K562 (cell line): ENCODE data around the gene MRPS18B. TPM values are rescaled to one million over a fixed set of nuclear protein-coding genes. Genes with fewer than 3 reads are reported as not detected.

ENCODE experiments used
- CEBPZ ChIP-seq: fragments of 150-350 bp; IDR thresholded peaks from 2 replicates; pipeline ENCODE4 v1.6.1; 2014; ENCODE audit warnings: low read depth, mild to moderate bottlenecking, low read length, borderline replicate concordance
- CREBBP ChIP-seq: IDR thresholded peaks from one replicate; pipeline ENCODE4 v1.6.1; 2012; ENCODE audit warnings: low read depth, mild to moderate bottlenecking, control low read depth, inconsistent platforms, low read length
- HOXB6 ChIP-seq: fragments of 250-450 bp; sonication (Bioruptor Pico); IDR thresholded peaks from 2 replicates; pipeline ENCODE4 v1.5.1; 2022; ENCODE audit warnings: mild to moderate bottlenecking, borderline replicate concordance
- MAFF ChIP-seq: IDR thresholded peaks from 2 replicates; pipeline ENCODE4 v1.6.1; 2012; ENCODE audit warnings: low read length, improper control_type of control experiment
- NR3C1 ChIP-seq: sonication (generic); formaldehyde crosslinking; IDR thresholded peaks from 2 replicates; pipeline ENCODE4 v1.8.1; 2022; ENCODE audit warnings: missing genetic modification reagents
- PTBP1 ChIP-seq: fragments of 200-400 bp; formaldehyde crosslinking; IDR thresholded peaks from 2 replicates; pipeline ENCODE4 v1.6.1; 2017; ENCODE audit warnings: low read depth, low read length
- RBFOX2 ChIP-seq: fragments of 200-400 bp; formaldehyde crosslinking; IDR thresholded peaks from 2 replicates; pipeline ENCODE4 v1.6.1; 2017; ENCODE audit warnings: low read depth, mild to moderate bottlenecking, low read length, moderate library complexity
- RFX5 ChIP-seq: IDR thresholded peaks from 2 replicates; pipeline ENCODE4 v1.6.1; 2011; ENCODE audit warnings: low read depth, mild to moderate bottlenecking, improper control_type of control experiment, low read length
- RNF2 ChIP-seq: sonication (generic); IDR thresholded peaks from 2 replicates; pipeline ENCODE4 v1.6.1; 2016
- SRSF9 ChIP-seq: fragments of 200-400 bp; formaldehyde crosslinking; IDR thresholded peaks from 2 replicates; pipeline ENCODE4 v1.6.1; 2017; ENCODE audit warnings: low read depth, low read length, borderline replicate concordance
- TCF15 ChIP-seq: fragments of 250-450 bp; sonication (Bioruptor Pico); IDR thresholded peaks from 2 replicates; pipeline ENCODE4 v1.8.0; 2022; ENCODE audit warnings: moderate library complexity, mild to moderate bottlenecking, inconsistent platforms
- XRCC5 ChIP-seq: fragments of 200-400 bp; formaldehyde crosslinking; IDR thresholded peaks from 2 replicates; pipeline ENCODE4 v1.6.1; 2017; ENCODE audit warnings: low read depth, mild to moderate bottlenecking, low read length
- ZC3H4 ChIP-seq: sonication (generic); formaldehyde crosslinking; IDR thresholded peaks from 2 replicates; pipeline ENCODE4 v1.9.0; 2021; ENCODE audit warnings: missing genetic modification reagents, borderline replicate concordance
- ZNF175 ChIP-seq: fragments of 200-800 bp; sonication (Bioruptor generic); IDR thresholded peaks from 2 replicates; pipeline ENCODE4 v1.6.1; 2016; ENCODE audit warnings: low read depth, mild to moderate bottlenecking, missing genetic modification characterization, missing compliant biosample characterization
- ZNF311 ChIP-seq: fragments of 250-450 bp; sonication (Bioruptor Pico); IDR thresholded peaks from 2 replicates; pipeline ENCODE4 v1.4.0; 2020; ENCODE audit warnings: mild to moderate bottlenecking, moderate library complexity
- ZNF316 ChIP-seq: fragments of 450-650 bp; IDR thresholded peaks from 2 replicates; pipeline ENCODE4 v1.6.1; 2016
- ZNF445 ChIP-seq: fragments of 250-450 bp; sonication (Bioruptor Pico); IDR thresholded peaks from 2 replicates; pipeline ENCODE4 v1.4.0; 2020; ENCODE audit warnings: low read depth, mild to moderate bottlenecking, moderate library complexity
- polyA plus RNA-seq, 8 experiments: library from polyadenylated mRNA; depleted of rRNA in 4 of 8; stranded (reverse) in 5 of 8; unstranded in 3 of 8; fragments of >200 nt; fragmentation: Nextera tagmentation in 2 of 8; fragmentation: Illumina TruSeq in 1 of 8; extraction: Ambion mirVana in 2 of 8; extraction: Trizol in 1 of 8; gene quantifications; 2 replicates each; pipeline versions ENCODE4 v1.2.1 to v1.2.3, GENCODE V29; 2011 to 2014; ENCODE audit warnings: inconsistent platforms in 1 of 8, missing spikeins in 1 of 8
- total RNA-seq, 7 experiments: library from RNA; depleted of rRNA in 6 of 7; stranded (reverse); fragments of >200 nt in 6 of 7; fragmentation: Illumina TruSeq in 2 of 7; extraction: Trizol in 2 of 7; gene quantifications; 2 replicates each; pipeline versions ENCODE4 v1.2.1 to v1.2.3, GENCODE V29; 2011 to 2021; ENCODE audit warnings: low replicate concordance in 1 of 7
- TF ChIP-seq, protein P1 (sequence below): IDR thresholded peaks from 3 replicates; pipeline ENCODE4 v1.6.1; 2011; ENCODE audit warnings: borderline replicate concordance, mild to moderate bottlenecking, moderate library complexity; ENCODE audit not compliant: insufficient read length; ENCODE audit errors: extremely low read depth
- TF ChIP-seq, protein P2 (sequence below), 3 experiments: IDR thresholded peaks in 2 of 3; conservative IDR thresholded peaks in 1 of 3; 2 replicates each; pipeline ENCODE4 v1.5.1; 2011 to 2012; ENCODE audit warnings: low read length in 3 of 3, mild to moderate bottlenecking in 3 of 3, control low read depth in 2 of 3, improper control_type of control experiment in 1 of 3, inconsistent platforms in 1 of 3, low read depth in 1 of 3, mixed read lengths in 1 of 3, moderate library complexity in 1 of 3; ENCODE audit not compliant: insufficient read depth in 2 of 3

The MRPS18B gene
- total and polyA plus RNA-seq, 9 of the 15 experiments (the other 6 are each of a cell fraction or from before 2014, with no cell fraction given), result 132 to 383 (median 178) TPM

DNA sequence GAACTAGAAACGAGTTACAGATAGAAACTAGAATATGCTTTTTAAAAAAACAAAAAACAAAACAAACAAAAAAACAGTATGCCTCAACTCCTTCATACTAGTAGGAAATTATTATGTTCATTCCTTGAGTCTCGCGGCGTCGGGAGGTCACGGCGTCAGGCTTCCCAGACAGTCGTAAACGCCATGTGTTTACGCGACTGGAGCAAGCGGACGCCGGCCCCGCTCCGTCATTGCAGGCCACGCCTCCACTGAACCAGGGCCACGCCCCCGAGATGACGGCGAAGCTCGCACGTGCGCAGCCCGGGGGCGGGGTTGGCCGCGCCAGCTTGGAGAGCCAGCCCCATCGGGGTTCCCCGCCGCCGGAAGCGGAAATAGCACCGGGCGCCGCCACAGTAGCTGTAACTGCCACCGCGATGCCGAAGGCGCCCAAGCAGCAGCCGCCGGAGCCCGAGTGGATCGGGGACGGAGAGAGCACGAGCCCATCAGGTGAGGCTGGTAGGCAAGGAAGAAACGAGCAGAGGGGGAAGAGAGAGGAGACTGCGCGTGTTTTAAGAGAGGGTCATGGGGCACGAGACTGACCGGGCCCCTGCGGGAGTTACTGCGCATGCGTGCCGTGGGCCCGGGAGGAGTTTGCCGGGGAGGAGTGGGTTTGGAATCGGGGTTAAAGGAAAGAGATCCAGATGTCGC is 46.4 kb upstream of the MRPS18B start, which contains the start of gene ABCF1 (continued):
- TF ChIP-seq, protein P1, sequence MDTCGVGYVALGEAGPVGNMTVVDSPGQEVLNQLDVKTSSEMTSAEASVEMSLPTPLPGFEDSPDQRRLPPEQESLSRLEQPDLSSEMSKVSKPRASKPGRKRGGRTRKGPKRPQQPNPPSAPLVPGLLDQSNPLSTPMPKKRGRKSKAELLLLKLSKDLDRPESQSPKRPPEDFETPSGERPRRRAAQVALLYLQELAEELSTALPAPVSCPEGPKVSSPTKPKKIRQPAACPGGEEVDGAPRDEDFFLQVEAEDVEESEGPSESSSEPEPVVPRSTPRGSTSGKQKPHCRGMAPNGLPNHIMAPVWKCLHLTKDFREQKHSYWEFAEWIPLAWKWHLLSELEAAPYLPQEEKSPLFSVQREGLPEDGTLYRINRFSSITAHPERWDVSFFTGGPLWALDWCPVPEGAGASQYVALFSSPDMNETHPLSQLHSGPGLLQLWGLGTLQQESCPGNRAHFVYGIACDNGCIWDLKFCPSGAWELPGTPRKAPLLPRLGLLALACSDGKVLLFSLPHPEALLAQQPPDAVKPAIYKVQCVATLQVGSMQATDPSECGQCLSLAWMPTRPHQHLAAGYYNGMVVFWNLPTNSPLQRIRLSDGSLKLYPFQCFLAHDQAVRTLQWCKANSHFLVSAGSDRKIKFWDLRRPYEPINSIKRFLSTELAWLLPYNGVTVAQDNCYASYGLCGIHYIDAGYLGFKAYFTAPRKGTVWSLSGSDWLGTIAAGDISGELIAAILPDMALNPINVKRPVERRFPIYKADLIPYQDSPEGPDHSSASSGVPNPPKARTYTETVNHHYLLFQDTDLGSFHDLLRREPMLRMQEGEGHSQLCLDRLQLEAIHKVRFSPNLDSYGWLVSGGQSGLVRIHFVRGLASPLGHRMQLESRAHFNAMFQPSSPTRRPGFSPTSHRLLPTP, result no peak
- TF ChIP-seq HOXB6 (CRISPR knock-in tag), result no peak
- TF ChIP-seq ZNF311 (CRISPR knock-in tag), result no peak
- no peak for TF ChIP-seq CEBPZ
- TF ChIP-seq PTBP1, result no peak
- 0 out of 2 replicates have a peak, but pooled peaks have one; percentile 14 for TF ChIP-seq ZNF445 (CRISPR knock-in tag)
- no peak for TF ChIP-seq ZNF175 (CRISPR knock-in tag)
- TF ChIP-seq, protein P2, sequence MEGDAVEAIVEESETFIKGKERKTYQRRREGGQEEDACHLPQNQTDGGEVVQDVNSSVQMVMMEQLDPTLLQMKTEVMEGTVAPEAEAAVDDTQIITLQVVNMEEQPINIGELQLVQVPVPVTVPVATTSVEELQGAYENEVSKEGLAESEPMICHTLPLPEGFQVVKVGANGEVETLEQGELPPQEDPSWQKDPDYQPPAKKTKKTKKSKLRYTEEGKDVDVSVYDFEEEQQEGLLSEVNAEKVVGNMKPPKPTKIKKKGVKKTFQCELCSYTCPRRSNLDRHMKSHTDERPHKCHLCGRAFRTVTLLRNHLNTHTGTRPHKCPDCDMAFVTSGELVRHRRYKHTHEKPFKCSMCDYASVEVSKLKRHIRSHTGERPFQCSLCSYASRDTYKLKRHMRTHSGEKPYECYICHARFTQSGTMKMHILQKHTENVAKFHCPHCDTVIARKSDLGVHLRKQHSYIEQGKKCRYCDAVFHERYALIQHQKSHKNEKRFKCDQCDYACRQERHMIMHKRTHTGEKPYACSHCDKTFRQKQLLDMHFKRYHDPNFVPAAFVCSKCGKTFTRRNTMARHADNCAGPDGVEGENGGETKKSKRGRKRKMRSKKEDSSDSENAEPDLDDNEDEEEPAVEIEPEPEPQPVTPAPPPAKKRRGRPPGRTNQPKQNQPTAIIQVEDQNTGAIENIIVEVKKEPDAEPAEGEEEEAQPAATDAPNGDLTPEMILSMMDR (IDR thresholded peaks at IDR 0.05 in 2 of 3, conservative IDR thresholded peaks at IDR 0.05 in 1 of 3; ENCODE audit: insufficient read depth in 2 of 3, low read depth in 1 of 3, low read length in 3 of 3), result 0 out of 6 replicates have a peak, but pooled peaks of 1 of the 3 experiments have one; percentile 13
- peak; percentile 99 for TF ChIP-seq RBFOX2
- no peak for TF ChIP-seq MAFF
- peak; percentile 36 for TF ChIP-seq RNF2
- 0 out of 2 replicates have a peak, but pooled peaks have one; percentile 16 for TF ChIP-seq XRCC5
- 0 out of 2 replicates have a peak, but pooled peaks have one; percentile 31 for TF ChIP-seq NR3C1
- TF ChIP-seq SRSF9, result no peak
- TF ChIP-seq CREBBP, result no peak
- TF ChIP-seq ZNF316, result peak; percentile 7; the same call in 1 of the 2 replicates
- no peak for TF ChIP-seq ZC3H4
- no peak for TF ChIP-seq TCF15 (CRISPR knock-in tag)
- no peak; the same call in 1 of the 2 replicates for TF ChIP-seq RFX5
